Immature natural killer cell (primary cell): ENCODE results near the gene ARHGAP33. TPM values are rescaled to one million over a fixed set of nuclear protein-coding genes. Genes with fewer than 3 reads are reported as not detected.
A peak's percentile ranks its signal among the peaks of the same experiment; 100 is the strongest.

Experiments used
- DNase-seq, 3 donors: peaks; one replicate each; pipeline ENCODE4 v3.0.0; 2022; ENCODE audit warnings: mixed read lengths in 1 of 3
- H3K27ac Mint-ChIP-seq, 6 donors: one replicate each; pipeline ENCODE4 v1.8.0; 2020; ENCODE audit warnings: mixed read lengths in 6 of 6, mild to moderate bottlenecking in 5 of 6, inconsistent platforms in 4 of 6, moderate library complexity in 3 of 6
- H3K27me3 Mint-ChIP-seq, 3 donors: one replicate each; pipeline ENCODE4 v1.8.0; 2020 to 2021; ENCODE audit warnings: low read depth in 3 of 3, mild to moderate bottlenecking in 3 of 3, mixed read lengths in 3 of 3, moderate library complexity in 3 of 3, inconsistent platforms in 1 of 3
- H3K36me3 Mint-ChIP-seq, 3 donors: one replicate each; pipeline ENCODE4 v1.8.0; 2020; ENCODE audit warnings: mixed read lengths in 3 of 3, inconsistent platforms in 2 of 3, mild to moderate bottlenecking in 2 of 3
- H3K4me1 Mint-ChIP-seq, 2 donors: one replicate each; pipeline ENCODE4 v1.8.0; 2020; ENCODE audit warnings: inconsistent platforms in 2 of 2, mild to moderate bottlenecking in 2 of 2, mixed read lengths in 2 of 2, moderate library complexity in 1 of 2
- H3K4me3 Mint-ChIP-seq, 5 donors: one replicate each; pipeline ENCODE4 v1.8.0; 2020; ENCODE audit warnings: mild to moderate bottlenecking in 5 of 5, mixed read lengths in 5 of 5, inconsistent platforms in 3 of 5, moderate library complexity in 3 of 5
- H3K9me3 Mint-ChIP-seq, 6 donors: one replicate each; pipeline ENCODE4 v1.8.0; 2020; ENCODE audit warnings: mild to moderate bottlenecking in 6 of 6, mixed read lengths in 6 of 6, inconsistent platforms in 4 of 6, moderate library complexity in 3 of 6
- polyA plus RNA-seq, 3 donors: library from polyadenylated mRNA; unstranded; fragments of 300-500 nt; fragmentation: Illumina TruSeq; gene quantifications; one replicate each; pipeline ENCODE4 v1.2.3, GENCODE V29; 2021

Gene ARHGAP33
- polyA plus RNA-seq, 3 donors from 2014 or later, result 0.37 TPM; not detected in 2

- no peaks in the 10 kb centered on the region for H3K9me3 Mint-ChIP-seq
- H3K36me3 Mint-ChIP-seq, result peaks cover 0 to 19% (median 3%) of the 10 kb centered on the region in 3 donors
- DNase-seq, result no peak
- H3K4me3 Mint-ChIP-seq, result peak overlapping the region in 1 of 5 donors; percentile 33
- peaks cover 26 to 32% of the 10 kb centered on the region in 2 donors for H3K4me1 Mint-ChIP-seq
- H3K27me3 Mint-ChIP-seq, result peaks cover 7 to 12% (median 9%) of the 10 kb centered on the region in 3 donors
- peak overlapping the region in 1 of 6 donors; percentile 26 for H3K27ac Mint-ChIP-seq
These were observed 20.2 kb upstream of the ARHGAP33 start for GRCh38 chr19:35755131-35755549.

- H3K4me3 Mint-ChIP-seq, result peak overlapping the region in 4 of 5 donors; percentile 48 to 59 (median 54)
- peak overlapping the region in 2 of 6 donors; percentile 38 to 50 for H3K27ac Mint-ChIP-seq
- H3K9me3 Mint-ChIP-seq, result no peaks in the 10 kb centered on the region
- H3K36me3 Mint-ChIP-seq, result peaks cover 0 to 19% (median 3%) of the 10 kb centered on the region in 3 donors
- no peak for DNase-seq
- peaks cover 25 to 32% of the 10 kb centered on the region in 2 donors for H3K4me1 Mint-ChIP-seq
- peaks cover 7 to 12% (median 9%) of the 10 kb centered on the region in 3 donors for H3K27me3 Mint-ChIP-seq
These were observed 19.6 kb upstream of the ARHGAP33 start for GRCh38 chr19:35755550-35756376.

GRCh38 chr19:35756377-35757230 lies 18.8 kb upstream of the ARHGAP33 start, which contains the start of gene HSPB6:
Gene HSPB6 (minus strand): TSS chr19:35757029. CDS start chr19:35757008, 21 bp downstream.
- no peak for DNase-seq
- H3K27ac Mint-ChIP-seq, result peak within 1 kb of the TSS; percentile 85 to 98 (median 94)
- H3K4me1 Mint-ChIP-seq, result peaks cover 25 to 32% of the 10 kb centered on the region in 2 donors
- H3K9me3 Mint-ChIP-seq, result no peaks in the 10 kb centered on the region
- peaks cover 7 to 12% (median 9%) of the 10 kb centered on the region in 3 donors for H3K27me3 Mint-ChIP-seq
- peaks cover 0 to 19% (median 3%) of the 10 kb centered on the region in 3 donors for H3K36me3 Mint-ChIP-seq
- peak within 1 kb of the TSS; percentile 88 to 98 (median 94) for H3K4me3 Mint-ChIP-seq

- Mint-ChIP-seq H3K27me3 (peaks cover 7 to 12% (median 9%) of the 10 kb centered on the region in 3 donors), H3K9me3 (no peaks in the 10 kb centered on the region), H3K4me1 (peaks cover 25 to 32% of the 10 kb centered on the region in 2 donors), H3K4me3 (peak overlapping the region; percentile 88 to 98 (median 94)), H3K27ac (peak overlapping the region in 5 of 6 donors; percentile 85 to 98 (median 92)), H3K36me3 (peaks cover 0 to 24% (median 3%) of the 10 kb centered on the region in 3 donors)
- no peak for DNase-seq
These were observed 18.1 kb upstream of the ARHGAP33 start for GRCh38 chr19:35757231-35757748.

- Mint-ChIP-seq H3K9me3 (no peaks in the 10 kb centered on the region), H3K4me1 (peaks cover 25 to 32% of the 10 kb centered on the region in 2 donors), H3K36me3 (peaks cover 0 to 22% (median 3%) of the 10 kb centered on the region in 3 donors), H3K27ac (peak within 1 kb of the TSS; percentile 85 to 98 (median 94)), H3K4me3 (peak within 1 kb of the TSS; percentile 88 to 98 (median 94)), H3K27me3 (peaks cover 7 to 12% (median 9%) of the 10 kb centered on the region in 3 donors)
- DNase-seq, result peak; percentile 99
These were observed 17.4 kb upstream of the ARHGAP33 start, which contains the start of gene PROSER3 for GRCh38 chr19:35757749-35758608. Gene PROSER3 (plus strand): TSS chr19:35758176. CDS start chr19:35758216, 40 bp downstream.

- peaks cover 7 to 12% (median 9%) of the 10 kb centered on the region in 3 donors for H3K27me3 Mint-ChIP-seq
- H3K4me3 Mint-ChIP-seq, result peak overlapping the region; percentile 60 to 94 (median 75)
- no peak overlapping the region for H3K27ac Mint-ChIP-seq
- no peak for DNase-seq
- H3K4me1 Mint-ChIP-seq, result peaks cover 25 to 32% of the 10 kb centered on the region in 2 donors
- no peaks in the 10 kb centered on the region for H3K9me3 Mint-ChIP-seq
- H3K36me3 Mint-ChIP-seq, result peaks cover 0 to 13% (median 0%) of the 10 kb centered on the region in 3 donors
These were observed 15.7 kb upstream of the ARHGAP33 start for GRCh38 chr19:35759697-35760096.

- no peak overlapping the region for H3K4me3 Mint-ChIP-seq
These were observed 14.5 kb upstream of the ARHGAP33 start for GRCh38 chr19:35760711-35761349.

GRCh38 chr19:35764432-35765315 lies 10.7 kb upstream of the ARHGAP33 start:
- Mint-ChIP-seq H3K27ac (no peak overlapping the region), H3K9me3 (no peaks in the 10 kb centered on the region), H3K4me3 (no peak overlapping the region), H3K27me3 (peaks cover 0 to 2% (median 0%) of the 10 kb centered on the region in 3 donors), H3K36me3 (peaks cover 0 to 8% (median 3%) of the 10 kb centered on the region in 3 donors), H3K4me1 (peaks cover 0 to under 1% of the 10 kb centered on the region in 2 donors)
- no peak for DNase-seq

More at GRCh38 chr19:35760711-35761349, 14.5 kb upstream of the ARHGAP33 start:
- Mint-ChIP-seq H3K27me3 (peaks cover 7 to 12% (median 9%) of the 10 kb centered on the region in 3 donors), H3K36me3 (peaks cover 0 to 8% (median 0%) of the 10 kb centered on the region in 3 donors), H3K4me1 (peaks cover 23 to 32% of the 10 kb centered on the region in 2 donors), H3K9me3 (no peaks in the 10 kb centered on the region), H3K27ac (no peak overlapping the region)
- no peak for DNase-seq

GRCh38 chr19:35766571-35767104 lies 8.7 kb upstream of the ARHGAP33 start:
- Mint-ChIP-seq H3K4me1 (no peaks in the 10 kb centered on the region), H3K27ac (no peak overlapping the region), H3K4me3 (no peak overlapping the region), H3K9me3 (no peaks in the 10 kb centered on the region), H3K36me3 (peaks cover 0 to 8% (median 3%) of the 10 kb centered on the region in 3 donors), H3K27me3 (peaks cover 0 to 2% (median 0%) of the 10 kb centered on the region in 3 donors)
- no peak for DNase-seq

- Mint-ChIP-seq H3K9me3 (no peaks in the 10 kb centered on the region), H3K27me3 (peaks cover 0 to 2% (median 0%) of the 10 kb centered on the region in 3 donors), H3K4me3 (no peak overlapping the region), H3K36me3 (peaks cover 0 to 4% (median 3%) of the 10 kb centered on the region in 3 donors), H3K4me1 (no peaks in the 10 kb centered on the region), H3K27ac (no peak overlapping the region)
- DNase-seq, result no peak
These were observed 7.9 kb upstream of the ARHGAP33 start for GRCh38 chr19:35767288-35768081.
